Cardiac fibroblast (primary cell): ENCODE data around the gene SRRM4.
A peak's percentile ranks its signal among the peaks of the same experiment; 100 is the strongest.

Experiments
- DNase-seq, 2 donors: peaks; one replicate each; pipeline versions ENCODE4 v3.0.0 to v3.0.0-alpha.2; 2010; ENCODE audit warnings: low read depth in 2 of 2
- H3K4me3 ChIP-seq, 2 donors: replicated peaks in 1 of 2; 1 replicate in 1 of 2; 2 replicates in 1 of 2; pipeline ENCODE4 v1.5.1; 2011; ENCODE audit warnings: low read depth in 2 of 2, low read length in 2 of 2, mild to moderate bottlenecking in 2 of 2, moderate library complexity in 1 of 2
- CTCF ChIP-seq: IDR thresholded peaks from one replicate; pipeline ENCODE4 v1.5.1; 2011; ENCODE audit warnings: low read depth, mild to moderate bottlenecking, low read length, inconsistent platforms

The SRRM4 gene

DNA sequence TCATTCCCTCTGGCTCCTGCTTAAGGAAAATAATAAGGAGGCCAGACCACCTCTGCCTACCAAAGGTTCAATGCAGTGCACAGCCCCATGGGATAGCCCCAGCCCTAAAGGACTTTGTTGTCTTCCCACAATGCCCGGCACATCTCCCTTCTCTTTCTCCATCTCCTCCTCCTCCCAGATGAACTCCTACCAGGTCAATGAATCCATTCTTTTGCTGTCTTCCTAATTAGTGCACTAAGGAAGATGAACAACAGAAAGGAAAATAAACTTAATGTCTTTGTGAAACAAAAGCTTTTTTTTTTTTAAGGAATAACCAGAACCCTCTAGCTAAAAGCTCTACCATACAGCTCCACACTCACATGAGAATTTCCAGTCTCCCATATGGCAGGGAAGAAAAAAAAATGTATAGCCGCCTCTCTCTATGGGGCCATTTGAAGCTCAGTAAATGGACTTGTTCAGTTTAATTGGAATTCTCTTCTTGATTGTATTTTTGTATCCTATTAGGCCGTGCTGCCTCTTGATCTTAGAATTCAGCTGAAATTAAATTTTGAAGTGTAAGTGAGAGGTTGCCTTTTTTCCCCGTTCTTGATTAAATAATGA, 155.6 kb downstream of the SRRM4 start:
- H3K4me3 ChIP-seq = no peak overlapping the region
- DNase-seq = no peak
- TF ChIP-seq CTCF = no peak

- no peak for TF ChIP-seq CTCF
- no peak for DNase-seq
- no peak overlapping the region for H3K4me3 ChIP-seq
These were observed 158.1 kb downstream of the SRRM4 start for GRCh38 chr12:119139448-119139847.

DNA sequence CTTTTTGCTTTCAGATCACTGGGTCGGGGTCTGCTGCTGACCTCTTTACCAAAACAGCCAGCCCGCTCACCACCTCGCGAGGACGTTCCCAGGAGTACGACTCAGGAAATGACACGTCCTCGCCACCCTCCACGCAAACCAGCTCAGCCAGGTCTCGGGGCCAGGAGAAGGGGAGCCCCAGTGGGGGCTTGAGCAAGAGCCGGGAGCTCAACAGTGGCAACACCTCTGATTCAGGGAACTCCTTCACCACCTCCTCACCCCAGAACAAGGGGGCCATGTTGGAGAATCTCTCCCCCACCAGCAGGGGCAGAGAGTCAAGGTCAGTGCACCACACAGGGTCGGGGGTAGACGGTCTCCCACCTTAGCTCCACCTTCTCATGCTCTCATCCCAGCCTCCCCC, 164.0 kb downstream of the SRRM4 start:
- TF ChIP-seq CTCF = no peak
- no peak for DNase-seq
- H3K4me3 ChIP-seq = no peak overlapping the region

DNA sequence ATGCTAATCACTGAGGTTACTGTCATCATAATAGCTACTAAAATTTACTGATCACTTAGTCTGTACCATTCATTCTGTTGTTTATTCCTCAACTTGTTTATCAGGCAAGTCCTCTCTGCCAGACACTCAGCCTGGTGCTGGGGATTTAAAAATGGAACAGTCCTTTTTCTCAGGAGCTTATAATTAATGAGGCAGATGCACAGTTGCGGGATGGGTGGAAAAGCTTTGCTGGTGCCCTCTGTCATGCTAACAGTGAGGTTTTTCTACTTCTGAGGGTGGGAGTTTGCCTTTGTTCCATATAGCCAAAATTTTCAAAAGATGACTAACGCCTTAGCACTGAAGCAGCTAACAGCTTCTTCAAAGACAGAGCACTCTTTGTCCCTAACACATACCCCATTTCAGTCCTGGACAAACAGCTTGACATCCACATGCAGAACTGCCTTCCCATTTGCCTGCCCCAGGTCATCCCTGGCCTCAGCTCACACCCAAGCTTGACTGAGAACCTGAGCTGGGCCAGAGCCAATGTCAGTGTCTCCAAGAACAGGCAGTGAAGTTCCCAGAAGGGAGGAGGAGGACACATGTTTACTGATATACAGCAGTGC, 166.6 kb downstream of the SRRM4 start:
- no peak overlapping the region for H3K4me3 ChIP-seq
- no peak for DNase-seq
- no peak for TF ChIP-seq CTCF

DNA sequence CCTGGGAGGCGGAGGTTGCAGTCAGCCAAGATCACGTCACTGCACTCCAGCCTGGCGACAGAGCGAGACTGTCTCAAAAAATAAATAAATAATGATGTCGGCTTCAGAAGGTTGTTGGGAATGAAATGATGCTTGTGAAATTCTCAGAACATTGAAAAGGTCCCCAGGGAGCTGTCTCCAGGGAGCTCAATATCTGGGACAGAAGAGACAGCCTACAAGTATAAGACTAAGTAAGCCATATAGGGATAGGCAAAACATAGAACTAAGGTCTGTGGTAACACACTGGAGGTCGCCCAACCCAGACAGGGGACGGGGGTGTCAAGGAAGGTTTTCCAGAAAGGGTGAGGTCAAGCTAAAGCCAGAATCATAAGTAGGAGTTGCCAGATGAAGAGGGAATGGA, 167.9 kb downstream of the SRRM4 start:
- no peak for DNase-seq
- TF ChIP-seq CTCF = no peak
- H3K4me3 ChIP-seq = no peak overlapping the region

DNA sequence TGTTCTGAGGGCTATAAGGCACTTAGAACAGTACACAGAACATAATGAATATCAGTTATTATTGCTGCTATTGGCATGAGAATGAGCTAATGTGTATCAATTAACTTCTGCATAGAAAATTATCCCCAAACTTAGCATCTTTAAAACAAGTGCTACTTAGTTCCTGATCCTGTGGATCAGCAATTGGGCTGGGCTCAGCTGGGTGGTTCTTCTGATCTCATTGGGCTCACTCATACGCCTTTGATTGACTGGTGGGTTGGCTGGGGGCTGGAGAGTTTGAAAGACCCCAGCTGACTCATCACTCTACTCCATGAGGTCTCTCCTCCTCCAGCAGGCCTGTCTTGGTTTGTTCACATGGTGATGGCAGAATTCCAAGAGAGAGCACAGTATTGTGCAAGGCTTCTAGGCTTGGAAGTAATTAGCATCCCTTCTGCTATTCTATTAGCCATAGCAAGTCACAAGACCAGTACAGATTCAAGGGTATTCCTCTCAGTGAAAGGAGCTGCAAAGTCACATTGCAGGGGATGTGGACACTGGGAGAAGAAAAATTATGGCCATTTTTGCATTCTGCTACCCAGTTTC, 170.2 kb downstream of the SRRM4 start:
- no peak for TF ChIP-seq CTCF
- peak; percentile 3 to 17 for DNase-seq
- H3K4me3 ChIP-seq = no peak overlapping the region
